NCI-H2227 (cell line): ENCODE results near the gene F11R.
"Not testable (repeated sequence)": the region's sequence is repeated elsewhere in the genome, so short reads cannot be mapped to it uniquely, and the experiment has no call there.

Experiments
- DNase-seq: peaks from one replicate; lab custom pipeline; 2025; ENCODE audit not compliant: unreplicated experiment; lab: John Stamatoyannopoulos, UW

The F11R gene

DNA sequence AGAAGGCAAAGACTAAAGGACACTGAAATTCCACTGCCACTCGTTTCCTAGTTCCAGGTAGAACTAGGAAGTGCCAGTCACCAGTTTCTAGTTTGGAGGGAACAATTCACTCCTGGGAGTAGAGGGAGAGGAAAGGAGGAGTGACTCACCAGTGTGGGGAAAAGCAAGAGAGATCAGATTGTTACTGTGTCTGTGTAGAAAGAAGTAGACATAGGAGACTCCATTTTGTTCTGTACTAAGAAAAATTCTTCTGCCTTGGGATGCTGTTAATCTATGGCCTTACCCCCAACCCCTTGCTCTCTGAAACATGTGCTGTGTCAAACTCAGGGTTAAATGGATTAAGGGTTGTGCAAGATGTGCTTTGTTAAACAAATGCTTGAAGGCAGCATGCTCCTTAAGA is 4.3 kb downstream of the F11R start:
- not testable (repeated sequence) for DNase-seq

- peak; percentile 73 for DNase-seq
Observed at GRCh38 chr1:161013488-161014230, 7.3 kb downstream of the F11R start.

- no peak for DNase-seq
Observed at GRCh38 chr1:161013131-161013487, 7.8 kb downstream of the F11R start.

- DNase-seq, result no peak
Observed at GRCh38 chr1:161012420-161012819, 8.5 kb downstream of the F11R start.

DNA sequence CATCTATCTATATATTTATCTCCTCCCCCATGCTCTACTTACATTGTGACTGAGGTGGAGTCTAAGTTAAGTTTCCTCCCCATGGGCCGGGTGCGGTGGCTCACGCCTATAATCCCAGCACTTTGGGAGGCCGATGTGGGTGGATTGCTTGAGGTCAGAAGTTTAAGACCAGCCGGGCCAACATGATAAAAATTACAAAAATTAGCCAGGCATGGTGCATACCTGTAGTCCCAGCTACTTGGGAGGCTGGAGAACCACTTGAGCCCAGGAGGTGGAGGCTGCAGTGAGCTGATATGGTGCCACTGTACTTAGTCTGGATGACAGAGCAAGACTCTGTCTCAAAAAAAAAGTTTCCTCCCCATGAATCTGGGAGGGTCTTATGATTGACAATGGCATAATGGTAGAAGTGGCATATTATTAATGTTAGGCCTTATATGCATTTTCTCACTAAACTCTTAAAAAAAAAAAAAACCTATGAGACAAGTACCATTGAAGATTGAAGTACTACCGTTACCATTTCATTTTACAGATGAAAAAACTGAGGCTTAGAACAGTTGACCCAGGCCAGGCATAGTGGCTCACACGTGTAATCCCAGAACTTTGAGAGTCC is 11.2 kb downstream of the F11R start:
- no peak for DNase-seq

GRCh38 chr1:161008869-161009510 is 12.0 kb downstream of the F11R start:
- DNase-seq, result no peak

- DNase-seq, result no peak
Observed at GRCh38 chr1:161007369-161007768, 13.6 kb downstream of the F11R start.

DNA sequence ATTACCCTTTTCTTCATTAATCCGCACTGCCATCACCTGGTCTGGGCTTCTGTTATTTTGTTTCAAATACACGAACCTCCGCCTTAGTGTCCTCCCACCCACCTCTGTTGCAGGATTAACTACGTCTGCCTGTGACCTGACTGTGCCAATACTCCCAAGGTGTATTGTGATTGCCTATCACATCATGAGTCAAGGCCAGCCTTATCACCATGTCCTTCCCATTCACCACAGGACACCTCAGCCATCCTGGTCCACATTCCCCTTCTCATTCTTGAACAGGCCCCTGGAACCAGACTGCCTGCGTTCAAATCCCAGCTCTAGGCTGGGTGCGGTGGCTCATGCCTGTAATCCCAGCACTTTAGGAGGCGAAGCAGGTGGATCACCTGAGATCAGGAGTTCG is 14.4 kb downstream of the F11R start:
- DNase-seq, result no peak

GRCh38 chr1:161001525-161001924 is 19.4 kb downstream of the F11R start:
- peak; percentile 94 for DNase-seq

DNA sequence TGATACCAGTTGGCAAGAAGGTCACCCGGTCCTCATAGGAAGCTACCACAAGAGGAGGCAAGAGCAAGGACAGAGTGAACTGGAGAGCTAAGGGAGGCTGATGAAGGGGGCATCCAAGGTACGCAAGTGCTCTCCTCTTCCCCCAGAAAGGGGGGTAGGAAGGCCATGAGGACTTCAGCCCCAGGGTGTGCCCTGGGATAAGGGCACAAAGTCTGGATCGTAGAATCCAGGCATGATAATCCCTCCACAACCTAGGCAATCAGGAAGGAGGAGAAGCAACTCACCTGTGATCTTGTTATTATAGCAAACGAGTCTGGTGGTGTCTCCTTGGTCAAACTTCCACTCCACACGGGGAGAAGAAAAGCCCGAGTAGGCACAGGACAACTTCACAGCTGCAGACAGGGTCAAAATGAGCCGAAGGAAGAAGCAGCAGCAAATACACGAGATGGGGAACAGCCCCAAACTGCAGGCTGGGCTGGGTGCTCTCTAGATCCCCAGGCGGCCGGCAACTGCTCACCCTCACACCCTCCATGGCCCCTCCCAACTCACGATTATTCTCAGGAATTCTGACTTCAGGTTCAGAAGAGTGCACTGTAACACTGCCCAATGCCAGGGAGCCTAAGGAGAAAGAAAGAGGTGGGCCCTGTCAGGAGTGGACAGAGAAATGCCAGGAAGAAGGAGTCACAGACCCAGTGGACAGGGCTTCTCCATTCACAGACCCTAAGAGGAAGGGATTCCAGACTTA is 20.0 kb downstream of the F11R start:
- DNase-seq, result no peak

GRCh38 chr1:160999376-160999775 is 21.6 kb downstream of the F11R start:
- no peak for DNase-seq

GRCh38 chr1:160997323-160998038 is 23.5 kb downstream of the F11R start:
- peak; percentile 69 for DNase-seq

- no peak for DNase-seq
Observed at GRCh38 chr1:160996178-160996577, 24.8 kb downstream of the F11R start.

DNA sequence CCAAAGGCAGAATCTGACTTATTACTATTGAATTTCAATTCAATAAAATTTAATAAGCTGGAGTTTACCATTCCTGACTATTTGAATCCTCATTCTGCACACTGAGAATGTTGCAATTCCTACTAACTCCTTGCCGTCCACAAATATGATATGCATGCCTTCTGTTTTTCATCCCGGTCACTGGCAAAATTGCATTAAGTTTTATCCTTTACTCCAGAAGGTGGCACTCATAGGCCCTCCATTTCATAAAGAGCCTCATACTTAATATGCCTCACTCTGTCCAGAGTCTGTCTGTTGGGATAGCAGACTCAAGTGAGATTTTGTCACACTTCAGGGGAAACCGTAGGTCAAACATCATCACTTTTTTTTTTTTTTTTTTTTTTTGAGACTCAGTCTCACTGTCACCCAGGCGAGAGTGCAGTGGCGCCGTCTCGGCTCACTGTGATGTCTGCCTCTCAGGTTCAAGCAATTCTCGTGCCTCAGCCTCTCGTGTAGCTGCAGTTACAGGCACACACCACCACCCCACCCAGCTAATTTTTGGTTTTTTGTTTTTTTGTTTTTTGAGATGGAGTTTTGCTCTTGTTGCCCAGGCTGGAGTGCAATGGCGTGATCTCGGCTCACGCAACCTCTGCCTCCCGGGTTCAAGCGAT is 27.3 kb downstream of the F11R start:
- DNase-seq, result peak; percentile 8

DNA sequence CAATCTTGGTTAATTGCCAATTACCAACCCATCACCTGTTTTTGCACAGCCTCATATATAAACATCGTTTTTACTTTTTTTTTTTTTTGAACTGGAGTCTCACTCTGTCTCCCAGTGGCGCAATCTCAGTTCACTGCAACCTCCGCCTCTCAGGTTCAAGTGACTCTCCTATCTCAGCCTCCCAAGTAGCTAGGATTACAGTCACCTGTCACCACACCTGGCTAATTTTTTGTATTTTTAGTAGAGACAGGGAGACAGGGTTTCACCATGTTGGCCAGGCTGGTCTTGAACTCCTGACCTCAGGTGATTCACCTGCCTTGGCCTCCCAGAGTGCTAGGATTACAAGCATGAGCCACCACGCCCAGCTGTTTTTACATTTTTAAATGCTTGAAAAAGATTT is 28.9 kb downstream of the F11R start:
- DNase-seq, result not testable (repeated sequence)

GRCh38 chr1:160987359-160988050 is 33.4 kb downstream of the F11R start:
- no peak for DNase-seq

DNA sequence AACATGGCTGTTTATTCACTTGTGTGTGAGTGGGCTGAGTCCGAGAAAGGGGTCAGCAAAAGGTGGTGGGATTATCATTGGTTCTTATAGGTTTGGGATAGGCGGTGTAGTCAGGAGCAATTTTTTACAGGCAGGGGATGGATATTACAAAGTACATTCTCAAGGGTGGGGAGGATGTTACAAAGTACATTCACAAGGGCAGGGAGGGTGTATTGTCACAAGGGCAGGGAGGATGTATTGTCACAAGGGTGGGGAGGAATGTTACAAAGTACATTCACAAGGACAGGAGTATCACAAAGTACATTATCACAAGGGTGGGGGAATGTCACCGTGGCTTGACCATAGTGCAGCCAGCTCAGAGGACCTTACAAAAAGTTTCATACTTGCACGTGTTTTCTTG is 35.2 kb downstream of the F11R start:
- DNase-seq, result no peak

DNA sequence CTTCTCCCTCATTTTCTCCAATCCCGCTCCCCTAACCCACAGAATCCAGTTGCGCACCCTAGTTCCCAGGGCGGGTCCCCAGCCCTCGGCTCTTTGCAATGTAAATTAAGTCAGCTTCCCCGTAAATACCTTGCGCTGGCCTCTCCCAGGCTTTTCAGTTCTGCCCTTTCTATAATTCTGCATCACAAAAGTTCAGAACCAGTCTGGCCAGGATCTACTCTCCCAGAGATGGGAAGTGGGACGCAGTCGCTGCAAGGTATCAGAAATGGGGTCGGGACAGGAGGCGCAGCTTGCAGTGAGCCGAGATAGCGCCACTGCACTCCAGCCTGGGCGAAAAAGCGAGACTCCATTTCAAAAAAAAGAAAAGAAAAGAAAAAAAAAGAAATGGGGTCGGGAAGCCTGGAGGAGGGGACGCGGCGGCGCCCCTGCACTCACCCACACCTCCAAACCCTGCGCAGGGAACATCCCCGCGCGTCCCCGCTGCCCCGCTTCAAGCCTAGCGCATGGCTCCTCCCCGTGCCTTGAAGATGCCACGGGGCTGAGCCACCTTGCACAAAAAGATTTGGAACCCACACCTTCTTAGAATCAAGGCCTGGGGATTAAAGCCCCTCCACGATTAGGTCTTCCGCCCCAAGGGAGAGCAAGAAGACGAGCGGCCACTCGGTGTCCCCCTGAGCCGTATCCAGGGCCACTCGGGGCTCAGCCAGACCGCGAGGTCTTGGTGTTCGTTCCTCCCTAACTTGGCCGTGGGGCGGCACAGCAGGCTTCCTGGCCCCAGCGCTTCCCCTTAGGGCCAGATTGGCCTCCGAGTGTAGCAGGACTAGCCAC is 39.2 kb downstream of the F11R start:
- DNase-seq, result no peak

DNA sequence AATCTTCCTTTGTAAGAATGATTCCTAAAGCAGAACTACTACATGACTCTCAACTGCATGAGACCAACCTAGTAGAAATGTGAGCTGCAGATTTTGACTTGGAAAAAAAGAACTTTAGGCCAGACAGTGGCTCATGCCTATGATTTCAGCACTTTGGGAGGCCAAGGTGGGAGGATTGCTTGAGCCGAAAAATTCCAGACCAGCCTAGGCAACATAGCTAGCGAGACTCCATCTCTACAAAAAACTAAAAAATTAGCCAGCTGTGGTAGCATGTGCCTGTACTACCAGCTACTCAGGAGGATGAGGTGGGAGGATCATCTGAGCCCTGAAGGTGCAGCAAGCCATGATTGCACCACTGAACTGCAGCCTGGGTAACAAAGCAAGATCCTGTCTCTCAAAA is 41.7 kb downstream of the F11R start:
- no peak for DNase-seq
